G401.6 (cell line): ENCODE results near the gene CD19.

ENCODE experiments used
- FAIRE-seq: peaks from 2 replicates; lab custom pipeline; 2012; peaks lifted over from hg19 to GRCh38; lab: Jason Lieb, UNC

CD19 gene

GRCh38 chr16:28982949-28983348 is 51.2 kb downstream of the CD19 start:
- FAIRE-seq: no peak

- no peak for FAIRE-seq
These were observed 51.9 kb downstream of the CD19 start for GRCh38 chr16:28983644-28984043.

- FAIRE-seq: no peak
These were observed 52.3 kb downstream of the CD19 start for GRCh38 chr16:28984091-28984490.

GRCh38 chr16:28984619-28985135 is 52.9 kb downstream of the CD19 start, which contains the start of gene LAT:
Gene LAT, plus strand, starts transcription at chr16:28985052. Its CDS starts 366 bp downstream, at chr16:28985418.
- FAIRE-seq: no peak

- no peak for FAIRE-seq
These were observed 53.7 kb downstream of the CD19 start for GRCh38 chr16:28985211-28986041.

- FAIRE-seq: no peak
These were observed 54.3 kb downstream of the CD19 start for GRCh38 chr16:28986046-28986445.

- FAIRE-seq: no peak
These were observed 54.7 kb downstream of the CD19 start for GRCh38 chr16:28986492-28986891.

GRCh38 chr16:28987170-28987853 is 55.5 kb downstream of the CD19 start:
- FAIRE-seq: no peak
